ENCODE results near the gene P3H3.

Gene P3H3

GRCh38 chr12:6858799-6859198, 30.6 kb downstream of the P3H3 start:
- TF ChIP-seq, protein P1, sequence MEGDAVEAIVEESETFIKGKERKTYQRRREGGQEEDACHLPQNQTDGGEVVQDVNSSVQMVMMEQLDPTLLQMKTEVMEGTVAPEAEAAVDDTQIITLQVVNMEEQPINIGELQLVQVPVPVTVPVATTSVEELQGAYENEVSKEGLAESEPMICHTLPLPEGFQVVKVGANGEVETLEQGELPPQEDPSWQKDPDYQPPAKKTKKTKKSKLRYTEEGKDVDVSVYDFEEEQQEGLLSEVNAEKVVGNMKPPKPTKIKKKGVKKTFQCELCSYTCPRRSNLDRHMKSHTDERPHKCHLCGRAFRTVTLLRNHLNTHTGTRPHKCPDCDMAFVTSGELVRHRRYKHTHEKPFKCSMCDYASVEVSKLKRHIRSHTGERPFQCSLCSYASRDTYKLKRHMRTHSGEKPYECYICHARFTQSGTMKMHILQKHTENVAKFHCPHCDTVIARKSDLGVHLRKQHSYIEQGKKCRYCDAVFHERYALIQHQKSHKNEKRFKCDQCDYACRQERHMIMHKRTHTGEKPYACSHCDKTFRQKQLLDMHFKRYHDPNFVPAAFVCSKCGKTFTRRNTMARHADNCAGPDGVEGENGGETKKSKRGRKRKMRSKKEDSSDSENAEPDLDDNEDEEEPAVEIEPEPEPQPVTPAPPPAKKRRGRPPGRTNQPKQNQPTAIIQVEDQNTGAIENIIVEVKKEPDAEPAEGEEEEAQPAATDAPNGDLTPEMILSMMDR (IDR thresholded peaks at IDR 0.05): no peak

DNA sequence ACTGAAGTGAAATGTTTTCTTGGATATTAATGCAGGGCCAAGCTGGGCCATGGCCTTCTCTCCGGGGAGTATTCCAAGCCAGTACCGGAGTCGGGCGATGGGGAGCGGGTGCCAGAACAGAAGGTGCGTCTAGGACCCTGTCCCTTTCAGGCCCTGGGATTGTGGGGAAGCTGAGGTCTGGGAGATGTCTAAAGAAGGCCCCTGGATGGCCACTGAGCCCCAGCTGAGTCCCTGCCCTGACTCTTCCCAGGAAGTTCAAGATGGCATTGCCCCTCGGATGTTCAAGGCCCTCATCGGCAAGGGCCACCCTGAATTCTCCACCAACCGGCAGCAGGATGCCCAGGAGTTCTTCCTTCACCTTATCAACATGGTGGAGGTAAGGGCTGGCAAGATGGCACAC, 31.9 kb downstream of the P3H3 start:
- TF ChIP-seq, protein P1 (IDR thresholded peaks at IDR 0.05): no peak

DNA sequence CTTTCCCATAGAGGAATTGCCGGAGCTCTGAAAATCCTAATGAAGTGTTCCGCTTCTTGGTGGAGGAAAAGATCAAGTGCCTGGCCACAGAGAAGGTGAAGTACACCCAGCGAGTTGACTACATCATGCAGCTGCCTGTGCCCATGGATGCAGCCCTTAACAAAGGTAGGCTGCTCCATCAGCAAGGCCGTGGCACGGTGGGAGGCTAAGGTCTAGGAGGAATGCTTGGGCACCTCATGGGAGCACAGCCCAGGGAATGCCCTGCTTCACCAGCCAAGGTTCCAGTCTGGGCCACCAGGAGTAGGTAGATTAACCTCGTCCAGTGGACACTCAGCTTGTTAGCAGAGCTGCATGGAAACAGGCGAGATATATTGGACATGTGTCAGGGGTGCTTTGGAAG, 32.7 kb downstream of the P3H3 start:
- TF ChIP-seq, protein P1 (IDR thresholded peaks at IDR 0.05): no peak

DNA sequence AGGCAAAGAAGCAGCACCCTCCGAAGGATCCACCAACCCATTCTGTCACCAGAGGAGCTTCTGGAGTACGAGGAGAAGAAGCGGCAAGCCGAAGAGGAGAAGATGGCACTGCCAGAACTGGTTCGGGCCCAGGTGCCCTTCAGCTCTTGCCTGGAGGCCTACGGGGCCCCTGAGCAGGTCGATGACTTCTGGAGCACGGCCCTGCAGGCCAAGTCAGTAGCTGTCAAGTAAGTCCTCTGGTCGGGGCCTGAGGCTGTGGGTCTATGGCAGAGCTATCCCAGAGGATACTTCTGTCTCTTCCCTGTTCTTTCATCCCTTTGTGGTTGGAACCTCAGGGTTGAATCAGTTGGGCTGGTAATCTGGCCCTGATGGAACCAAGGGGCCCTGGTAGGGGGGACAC, 33.2 kb downstream of the P3H3 start:
- TF ChIP-seq, protein P1 (IDR thresholded peaks at IDR 0.05): no peak

- TF ChIP-seq, protein P1 (IDR thresholded peaks at IDR 0.05): no peak
Measured at GRCh38 chr12:6863033-6863432, 34.8 kb downstream of the P3H3 start.

DNA sequence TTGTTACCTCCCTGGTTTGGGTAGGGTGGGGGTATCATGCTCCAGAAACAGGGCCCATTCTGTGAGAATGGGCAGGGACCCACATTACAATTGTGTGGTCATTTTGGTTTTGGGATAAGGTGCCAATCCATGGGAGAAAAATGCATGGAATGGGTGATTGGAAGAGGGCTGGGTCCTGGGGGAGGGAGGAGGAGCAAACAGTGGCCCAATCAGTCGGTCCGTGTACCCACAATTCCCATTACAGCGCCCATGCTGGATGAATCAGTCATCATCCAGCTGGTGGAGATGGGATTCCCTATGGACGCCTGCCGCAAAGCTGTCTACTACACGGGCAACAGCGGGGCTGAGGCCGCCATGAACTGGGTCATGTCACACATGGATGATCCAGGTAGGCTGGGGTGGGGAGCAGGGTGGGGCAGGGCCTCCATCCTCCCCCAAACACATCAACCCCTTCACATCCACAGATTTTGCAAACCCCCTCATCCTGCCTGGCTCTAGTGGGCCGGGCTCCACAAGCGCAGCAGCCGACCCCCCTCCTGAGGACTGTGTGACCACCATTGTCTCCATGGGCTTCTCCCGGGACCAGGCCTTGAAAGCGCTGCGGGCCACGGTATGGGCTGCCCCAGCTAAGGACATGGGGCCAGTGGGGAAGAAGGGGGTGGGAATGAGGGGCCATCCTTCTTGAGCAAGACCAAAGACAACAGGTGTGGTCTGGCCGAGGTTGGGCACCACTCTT, 35.5 kb downstream of the P3H3 start:
- TF ChIP-seq, protein P1 (IDR thresholded peaks at IDR 0.05): no peak

GRCh38 chr12:6866163-6866919, 38.1 kb downstream of the P3H3 start:
- TF ChIP-seq, protein P1 (IDR thresholded peaks at IDR 0.05): no peak
